Urothelium cell line (cell line): ENCODE measurements around the gene QRSL1.
A peak's percentile ranks its signal among the peaks of the same experiment; 100 is the strongest.
"Not testable (repeated sequence)": the region's sequence is repeated elsewhere in the genome, so short reads cannot be mapped to it uniquely, and the experiment has no call there.

Experiments used
- DNase-seq: peaks from one replicate; pipeline ENCODE4 v3.0.0; 2011; ENCODE audit warnings: low spot score, mixed read lengths
- FAIRE-seq: peaks from 2 replicates; lab custom pipeline; 2011; peaks lifted over from hg19 to GRCh38; lab: Jason Lieb, UNC

QRSL1 gene

DNA sequence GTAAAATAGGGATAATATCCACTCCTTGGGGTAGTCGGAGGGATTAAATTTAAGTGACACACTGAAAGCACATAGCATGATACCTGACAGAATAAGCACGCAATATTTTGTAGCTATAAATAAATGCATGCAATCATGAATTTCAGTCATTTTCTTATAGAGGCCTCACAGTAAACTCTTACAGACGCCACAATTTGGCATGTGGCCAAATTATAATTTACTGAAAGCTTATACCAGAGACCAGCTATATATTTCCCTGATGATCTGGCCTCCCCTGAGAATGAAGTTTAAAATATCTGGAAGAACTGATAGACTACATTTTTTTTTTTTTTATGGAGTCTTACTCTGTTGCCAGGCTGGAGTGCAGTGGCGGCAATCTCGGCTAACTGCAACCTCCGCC lies 40.9 kb downstream of the QRSL1 start:
- FAIRE-seq, result no peak
- DNase-seq, result no peak

DNA sequence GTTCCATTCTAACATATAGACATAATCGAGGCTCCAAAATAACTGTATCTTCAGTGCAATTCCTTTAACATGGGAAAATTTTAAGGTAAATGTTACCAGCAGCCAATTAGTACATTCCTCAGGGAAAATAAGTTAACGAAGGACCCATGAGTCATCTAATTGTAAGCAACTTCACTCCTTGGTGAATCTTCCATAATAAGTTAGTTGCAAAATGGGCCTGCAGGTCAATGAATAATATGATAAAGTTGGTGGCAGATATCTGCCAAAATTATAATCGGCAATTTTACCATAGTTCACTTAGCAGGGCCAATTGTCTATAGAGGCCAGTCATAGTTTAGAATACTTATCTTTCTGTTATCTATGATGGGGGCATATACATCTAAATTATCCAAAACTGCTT lies 42.3 kb downstream of the QRSL1 start:
- DNase-seq (no peak), FAIRE-seq (no peak)

DNA sequence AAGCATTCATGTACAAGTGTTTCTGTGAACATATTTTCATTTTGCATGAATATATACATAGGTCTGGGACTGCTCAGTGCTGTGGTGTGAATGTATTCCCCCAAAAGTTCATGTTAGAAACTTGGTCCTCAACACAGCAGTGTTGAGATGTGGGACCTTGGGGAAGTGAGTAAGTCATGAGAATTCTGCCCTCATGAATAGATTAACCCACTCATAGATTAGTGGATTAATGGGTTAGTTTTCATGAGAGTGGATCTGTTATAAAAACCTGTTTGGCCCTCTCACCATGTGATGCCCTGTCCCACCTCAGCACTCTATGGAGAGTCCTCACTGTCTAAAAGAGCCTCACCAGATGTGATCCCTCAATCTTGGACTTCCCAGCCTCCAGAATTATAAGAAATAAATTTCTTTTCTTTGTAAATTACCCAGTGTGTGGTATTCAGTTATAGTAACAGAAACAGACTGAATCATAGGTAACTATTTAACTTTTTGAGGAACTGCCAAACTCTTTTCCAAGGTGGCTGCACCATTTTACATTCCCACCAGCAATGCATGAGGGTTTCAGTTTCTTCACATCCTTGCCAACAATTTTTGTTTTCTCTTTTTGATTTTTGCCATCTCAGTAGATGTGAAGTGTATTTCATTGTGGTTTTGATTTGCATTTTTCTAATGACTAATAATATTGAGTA lies 45.3 kb downstream of the QRSL1 start:
- no peak for FAIRE-seq
- DNase-seq, result no peak

DNA sequence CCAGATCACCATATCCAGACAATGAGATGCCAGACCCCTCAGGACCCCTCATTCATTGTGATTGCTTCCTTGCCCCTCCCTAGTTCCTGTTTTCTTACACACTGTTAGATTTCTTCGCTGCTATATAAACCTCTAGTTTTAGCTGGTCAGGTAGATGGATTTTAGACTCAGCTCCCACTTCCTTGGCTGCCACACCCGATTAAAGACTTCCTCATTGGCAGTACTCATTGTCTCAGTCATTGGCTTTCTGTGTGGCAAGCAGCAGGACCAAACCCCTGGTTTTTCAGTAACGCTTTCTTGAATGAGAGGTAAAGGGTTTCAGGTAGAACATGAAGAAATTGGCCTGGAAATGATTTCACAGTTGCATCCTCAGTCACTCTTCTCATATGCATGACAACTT lies 47.9 kb downstream of the QRSL1 start:
- no peak for FAIRE-seq
- DNase-seq, result no peak

- DNase-seq (no peak), FAIRE-seq (no peak)
Observed at GRCh38 chr6:106684011-106684410, 54.6 kb downstream of the QRSL1 start.

GRCh38 chr6:106685833-106686232 lies 56.5 kb downstream of the QRSL1 start:
- FAIRE-seq, result no peak
- no peak for DNase-seq

- no peak for FAIRE-seq
Observed at GRCh38 chr6:106688177-106688951, 59.0 kb downstream of the QRSL1 start.

DNA sequence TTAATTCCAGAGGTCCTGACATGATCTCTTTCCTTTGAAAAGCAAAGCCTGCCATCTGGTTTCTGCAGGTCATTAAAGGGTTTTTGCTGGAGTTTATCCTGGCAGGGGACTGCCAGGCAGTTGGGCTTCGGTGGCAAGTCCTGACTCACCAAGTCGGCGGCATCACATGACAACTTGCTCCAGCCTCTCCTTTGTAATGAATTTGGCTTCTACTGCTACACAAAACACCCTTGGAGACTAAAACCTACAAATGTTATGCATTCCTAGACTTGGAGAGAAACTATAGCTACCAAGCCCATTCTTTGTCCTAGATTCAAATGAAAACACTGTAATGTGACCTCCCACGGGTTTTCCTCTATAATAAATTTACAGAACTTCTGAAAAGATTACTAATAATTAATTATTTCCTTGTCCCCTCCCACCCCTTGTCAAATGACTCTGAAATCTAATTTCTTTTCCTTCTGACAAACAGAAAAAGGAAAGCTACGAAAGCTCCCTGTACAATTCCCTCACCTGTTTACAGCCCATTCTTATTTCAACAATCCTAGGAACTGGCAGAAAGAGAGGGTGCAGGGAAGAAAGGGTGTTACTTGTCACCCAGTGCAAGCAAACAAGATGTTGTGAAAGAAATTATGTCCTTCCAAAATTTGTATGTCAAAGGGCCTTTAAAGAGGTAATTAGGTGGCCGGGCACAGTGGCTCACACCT lies 62.9 kb downstream of the QRSL1 start:
- no peak for FAIRE-seq
- DNase-seq, result peak; percentile 43

More at GRCh38 chr6:106688177-106688951, 59.0 kb downstream of the QRSL1 start:
- DNase-seq, result no peak

DNA sequence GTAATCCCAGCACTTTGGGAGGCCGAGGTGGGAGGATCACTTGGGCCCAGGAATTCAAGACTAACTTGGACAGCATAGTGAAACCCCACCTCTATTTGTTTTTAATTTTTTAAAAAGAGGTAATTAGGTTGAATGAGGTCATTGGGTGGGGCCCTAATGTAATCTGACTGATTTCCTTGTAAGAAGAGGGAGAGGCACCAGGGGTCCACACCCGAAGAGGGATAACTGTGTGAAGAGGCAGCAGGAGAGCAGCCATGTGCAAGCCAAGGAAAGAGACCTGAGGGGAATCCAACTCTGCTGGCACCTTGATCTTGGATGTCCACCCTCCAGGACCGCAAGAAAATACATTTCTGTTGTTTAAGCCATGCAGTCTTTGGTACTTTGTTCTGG lies 63.4 kb downstream of the QRSL1 start:
- FAIRE-seq (no peak), DNase-seq (no peak)

GRCh38 chr6:106693418-106693817 lies 64.0 kb downstream of the QRSL1 start:
- DNase-seq, result no peak
- FAIRE-seq, result no peak

DNA sequence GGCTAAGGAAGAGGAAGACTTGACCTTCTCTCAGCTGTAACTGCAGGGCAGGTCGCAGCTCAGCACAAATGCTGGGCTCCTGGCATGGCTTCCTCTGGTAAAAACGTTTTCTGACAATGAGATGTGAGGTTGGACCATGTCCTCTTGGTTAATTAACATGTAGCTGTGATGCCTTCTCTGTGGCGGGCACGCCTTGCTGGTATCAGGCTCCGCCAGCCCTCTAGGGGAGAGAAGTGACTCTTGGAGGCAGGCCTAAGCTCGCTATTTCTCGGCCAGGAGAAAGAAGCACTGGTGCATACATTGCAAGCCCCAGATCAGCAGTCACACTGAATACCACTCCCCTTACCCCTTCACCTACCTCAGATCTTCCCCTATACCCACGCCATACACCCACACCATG lies 65.0 kb downstream of the QRSL1 start:
- DNase-seq, result no peak
- no peak for FAIRE-seq

DNA sequence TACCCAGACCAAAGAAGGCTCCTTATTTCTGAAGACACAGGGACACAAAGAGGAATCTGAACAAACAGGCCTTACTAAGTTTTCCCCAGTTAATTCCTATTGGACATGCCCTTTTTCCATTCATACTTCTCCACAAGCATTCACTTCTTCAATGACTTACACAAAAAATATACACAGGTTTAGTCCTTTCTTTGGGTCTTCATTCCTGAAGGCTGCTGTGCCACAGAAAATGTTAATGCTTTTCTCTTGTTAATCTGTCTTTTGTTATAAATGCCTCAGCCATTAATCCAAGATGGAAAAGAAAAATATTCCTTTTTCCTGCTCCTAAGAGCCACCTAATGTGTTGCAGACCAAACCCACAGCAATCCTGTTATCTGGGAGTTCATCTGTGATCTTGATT lies 71.2 kb downstream of the QRSL1 start:
- FAIRE-seq (no peak), DNase-seq (no peak)

DNA sequence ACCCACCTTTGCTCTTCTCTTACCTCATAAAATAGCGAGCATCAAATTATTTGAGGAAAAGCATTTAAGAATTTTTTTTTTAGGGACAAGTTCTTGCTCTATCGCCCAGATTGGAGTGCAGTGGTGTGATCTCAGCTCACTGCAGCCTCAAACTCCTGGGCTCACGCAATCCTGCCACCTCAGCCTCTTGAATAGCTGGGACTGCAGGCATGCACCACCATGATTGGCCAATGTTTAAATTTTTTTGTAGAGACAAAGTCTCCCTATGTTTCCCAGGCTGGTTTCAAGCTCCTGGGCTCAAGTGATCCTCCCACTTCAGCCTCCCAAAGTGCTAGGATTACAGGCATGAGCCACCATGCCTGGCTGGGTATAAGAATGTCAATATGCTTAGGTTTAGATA lies 71.8 kb downstream of the QRSL1 start:
- DNase-seq, FAIRE-seq: not testable (repeated sequence)

- FAIRE-seq (no peak), DNase-seq (no peak)
Observed at GRCh38 chr6:106702046-106702445, 72.7 kb downstream of the QRSL1 start.

DNA sequence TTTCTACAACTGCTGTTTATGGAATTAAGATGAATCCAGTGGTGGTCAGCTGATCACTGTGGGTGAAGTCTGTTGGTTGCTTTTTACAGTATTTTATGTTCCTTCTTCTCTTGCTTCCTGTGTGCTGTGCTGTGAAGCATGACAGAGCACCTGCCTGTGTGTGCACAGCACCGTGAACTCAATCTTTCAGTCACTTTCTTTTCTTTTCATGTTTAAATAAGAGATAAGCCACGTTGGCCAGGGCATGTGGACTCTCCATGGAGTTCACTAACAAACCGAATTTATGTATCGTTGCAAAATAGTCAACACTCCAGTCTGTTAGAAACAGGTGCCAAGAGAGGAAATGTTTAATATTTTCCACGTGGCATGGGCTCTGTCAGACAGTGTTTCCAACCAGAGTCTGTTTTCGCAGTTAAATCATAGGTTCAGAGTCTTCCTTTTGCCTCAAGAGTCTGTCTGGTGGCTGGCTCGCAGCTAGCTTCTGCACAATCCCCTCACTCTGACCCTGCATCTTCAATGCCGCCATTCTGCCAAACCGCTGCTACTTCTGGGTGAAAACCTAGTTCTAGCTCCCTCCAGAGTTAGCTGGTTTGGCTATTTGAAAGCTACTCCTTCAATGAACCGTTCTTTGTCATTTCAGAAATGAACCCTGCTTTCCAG lies 73.2 kb downstream of the QRSL1 start:
- FAIRE-seq (no peak), DNase-seq (no peak)

DNA sequence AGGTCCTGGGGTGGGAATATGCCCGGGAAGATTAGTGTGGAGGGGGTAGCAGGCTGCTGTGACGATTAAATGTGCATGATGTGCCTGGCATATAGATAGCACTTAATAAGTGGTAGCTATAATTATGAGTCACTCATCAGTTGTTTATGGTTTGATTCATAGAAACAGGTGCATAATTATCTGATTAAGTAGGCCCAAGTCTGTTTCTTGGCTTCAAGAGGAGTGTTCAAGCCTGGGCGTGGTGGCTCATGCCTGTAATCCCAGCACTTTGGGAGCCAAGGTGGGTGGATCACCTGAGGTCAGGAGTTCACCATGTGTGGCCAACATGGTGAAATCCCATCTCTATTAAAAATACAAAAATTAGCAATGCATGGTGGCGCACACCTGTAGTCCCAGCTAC lies 74.9 kb downstream of the QRSL1 start:
- FAIRE-seq, result no peak
- no peak for DNase-seq

DNA sequence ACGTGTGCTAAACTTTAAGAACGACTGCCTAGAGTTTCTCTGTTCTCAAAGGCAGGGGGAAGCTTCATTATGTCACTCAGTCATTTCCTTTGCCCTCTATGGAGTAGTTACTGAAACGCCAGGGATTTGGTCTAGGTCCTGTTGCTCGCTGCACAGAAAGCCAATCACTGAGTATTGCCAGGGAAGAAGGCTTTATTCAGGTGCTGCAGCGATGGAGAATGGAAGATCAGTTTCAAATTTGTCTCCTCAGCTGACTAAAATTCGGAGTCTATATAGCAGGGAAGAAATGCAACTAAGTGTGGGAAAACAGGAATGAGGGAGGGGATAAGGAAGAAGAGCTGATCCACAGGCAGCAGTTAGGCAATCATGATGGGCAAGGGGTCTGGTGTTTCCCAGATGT lies 75.8 kb downstream of the QRSL1 start:
- FAIRE-seq, result no peak
- DNase-seq, result no peak

DNA sequence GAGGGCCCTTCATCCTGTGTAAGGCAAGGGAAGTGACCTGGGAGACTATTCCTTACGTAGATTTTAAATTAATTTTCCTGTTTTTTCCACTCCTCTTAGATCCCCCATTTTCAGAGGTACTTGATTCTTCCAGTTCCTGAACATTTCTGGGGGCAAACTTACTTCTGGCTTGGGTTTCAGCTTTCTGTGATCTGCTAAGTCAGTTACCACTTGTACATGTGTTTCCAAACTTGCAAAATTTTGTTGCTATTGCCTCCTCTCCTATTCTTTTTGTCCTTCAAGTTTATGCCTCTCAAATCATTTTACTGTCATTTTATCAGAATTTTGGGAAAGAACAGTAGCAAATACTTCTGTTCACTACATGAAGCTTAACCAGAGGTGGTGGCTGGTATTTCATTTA lies 81.2 kb downstream of the QRSL1 start:
- FAIRE-seq (no peak), DNase-seq (no peak)

GRCh38 chr6:106714281-106714680 lies 84.9 kb downstream of the QRSL1 start:
- FAIRE-seq, result no peak
- DNase-seq, result no peak

DNA sequence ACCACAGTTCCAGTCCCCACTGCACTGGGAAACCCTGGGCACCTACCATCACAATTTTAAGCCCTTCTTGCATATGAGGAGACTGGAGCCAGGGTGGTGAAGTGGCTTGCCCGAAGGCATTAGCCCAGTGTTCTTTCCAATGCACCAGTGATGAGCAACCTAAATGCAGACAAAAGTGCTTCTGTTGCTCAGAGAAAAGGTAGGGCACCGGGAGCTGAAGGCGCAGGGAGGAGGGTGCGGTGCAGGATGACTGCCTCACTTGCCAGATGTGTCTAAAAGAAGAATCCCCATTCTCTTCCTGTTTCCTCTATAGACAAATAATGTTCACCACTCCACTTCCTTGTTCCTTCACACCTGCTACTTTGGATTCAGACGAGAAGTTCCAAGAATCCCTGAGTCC lies 86.5 kb downstream of the QRSL1 start:
- DNase-seq, result no peak
- FAIRE-seq, result no peak

DNA sequence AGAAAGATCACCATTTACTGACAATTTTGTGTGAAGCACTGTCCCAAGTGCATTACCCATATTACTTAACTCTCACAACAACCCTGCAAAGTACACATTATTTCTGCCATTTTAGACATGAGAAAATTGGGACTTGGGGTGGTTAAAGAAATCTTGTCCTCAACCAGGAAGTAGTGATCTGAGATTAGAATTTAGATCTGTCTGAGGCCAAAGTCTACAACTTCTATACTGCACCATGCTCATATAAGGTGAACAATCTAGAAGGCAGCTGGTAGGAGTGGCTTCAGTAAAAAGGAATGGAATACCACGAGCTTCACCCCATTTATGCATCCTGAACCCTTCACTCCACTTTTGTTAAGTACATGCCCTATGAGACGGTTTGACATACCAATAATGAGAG lies 87.6 kb downstream of the QRSL1 start:
- no peak for FAIRE-seq
- DNase-seq, result no peak
